T-helper 17 cell (primary cell): ENCODE data around the gene RPRD1B. TPM values are rescaled to one million over a fixed set of nuclear protein-coding genes. Genes with fewer than 3 reads are reported as not detected.
A peak's percentile ranks its signal among the peaks of the same experiment; 100 is the strongest.
"Not testable (repeated sequence)": the region's sequence is repeated elsewhere in the genome, so short reads cannot be mapped to it uniquely, and the experiment has no call there.

Experiments
- ATAC-seq: fragments of 150-1000 bp; cut with Tn5 transposase; 2 replicates; pipeline ENCODE4 v1.10.0; 2021; ENCODE audit warnings: mild to moderate bottlenecking, moderate library complexity
- DNase-seq, 3 donors: peaks; one replicate each; pipeline versions ENCODE4 v3.0.0 to v3.0.0-alpha.2; 2020 to 2021
- H3K9me3 ChIP-seq: one replicate; pipeline ENCODE4 v1.7.0; 2013; ENCODE audit warnings: low read length, mild to moderate bottlenecking; ENCODE audit not compliant: control insufficient read depth, poor library complexity, severe bottlenecking
- H3K27ac Mint-ChIP-seq: one replicate; pipeline ENCODE4 v1.8.0; 2022; ENCODE audit warnings: mild to moderate bottlenecking, moderate library complexity, mixed read lengths
- H3K27me3 Mint-ChIP-seq: one replicate; pipeline ENCODE4 v1.8.0; 2022; ENCODE audit warnings: mixed read lengths
- H3K36me3 Mint-ChIP-seq: one replicate; pipeline ENCODE4 v1.8.0; 2022; ENCODE audit warnings: low read depth, mixed read lengths
- H3K4me1 Mint-ChIP-seq: one replicate; pipeline ENCODE4 v1.8.0; 2022; ENCODE audit warnings: mild to moderate bottlenecking, mixed read lengths
- H3K4me3 Mint-ChIP-seq: one replicate; pipeline ENCODE4 v1.8.0; 2022; ENCODE audit warnings: mild to moderate bottlenecking, moderate library complexity, mixed read lengths
- total RNA-seq, 4 donors: library from RNA in 2 of 4; stranded (reverse) in 2 of 4; gene quantifications; one replicate each; pipeline ENCODE4 v1.2.3 and lab custom pipeline; 2022 to 2026

RPRD1B gene
- total RNA-seq, 2 donors from 2014 or later = 47.7 to 51.2 TPM

DNA sequence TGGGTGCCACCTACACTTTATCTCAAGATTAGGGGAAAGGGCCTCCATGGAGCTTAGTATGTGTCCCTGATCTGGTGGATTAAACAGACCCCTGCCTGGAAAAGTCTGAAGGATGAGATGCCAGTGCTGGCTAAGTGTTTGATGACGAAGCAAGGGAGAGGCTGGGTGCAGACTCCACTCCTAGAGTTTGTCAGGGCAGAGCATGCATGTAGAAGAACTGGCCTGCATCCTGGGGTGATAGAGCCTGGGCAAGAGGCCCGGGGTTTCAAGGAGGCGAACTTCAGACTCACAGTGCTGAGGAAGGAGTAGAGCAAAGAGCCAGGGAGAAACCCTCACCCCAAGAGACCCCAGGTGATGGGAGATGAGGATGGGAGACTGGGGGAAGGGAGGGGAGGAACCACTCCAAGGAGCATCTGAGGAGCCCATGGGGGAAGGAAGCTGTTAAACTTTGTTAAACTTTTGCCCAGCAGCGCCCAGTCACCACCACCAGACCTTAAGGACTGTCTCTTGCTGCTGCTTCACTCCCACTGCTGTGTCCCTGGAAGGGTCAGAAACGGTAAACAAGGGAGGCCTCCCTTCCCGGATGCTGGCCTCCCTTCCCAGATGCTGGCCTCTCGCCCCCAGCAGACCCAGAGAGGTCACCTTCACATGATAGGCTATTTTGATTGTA is 61.6 kb downstream of the RPRD1B start:
- Mint-ChIP-seq H3K27me3 (no peaks in the 10 kb centered on the region), H3K36me3 (no peaks in the 10 kb centered on the region), H3K4me3 (no peak overlapping the region), H3K27ac (peak overlapping the region; percentile 88), H3K4me1 (peaks cover 17% of the 10 kb centered on the region)
- DNase-seq = no peak
- no peak for ATAC-seq
- H3K9me3 ChIP-seq = no peaks in the 10 kb centered on the region

GRCh38 chr20:38098952-38099351 is 65.4 kb downstream of the RPRD1B start:
- no peaks in the 10 kb centered on the region for H3K9me3 ChIP-seq
- Mint-ChIP-seq H3K4me1 (peaks cover 9% of the 10 kb centered on the region), H3K4me3 (no peak overlapping the region), H3K36me3 (peaks cover 3% of the 10 kb centered on the region), H3K27me3 (no peaks in the 10 kb centered on the region), H3K27ac (no peak overlapping the region)
- ATAC-seq (no peak), DNase-seq (no peak)

- not testable (repeated sequence) for ATAC-seq, H3K4me1 Mint-ChIP-seq, H3K4me3 Mint-ChIP-seq, H3K9me3 ChIP-seq, DNase-seq, H3K36me3 Mint-ChIP-seq, H3K27me3 Mint-ChIP-seq, H3K27ac Mint-ChIP-seq
Observed at GRCh38 chr20:38102206-38102605, 68.7 kb downstream of the RPRD1B start.

DNA sequence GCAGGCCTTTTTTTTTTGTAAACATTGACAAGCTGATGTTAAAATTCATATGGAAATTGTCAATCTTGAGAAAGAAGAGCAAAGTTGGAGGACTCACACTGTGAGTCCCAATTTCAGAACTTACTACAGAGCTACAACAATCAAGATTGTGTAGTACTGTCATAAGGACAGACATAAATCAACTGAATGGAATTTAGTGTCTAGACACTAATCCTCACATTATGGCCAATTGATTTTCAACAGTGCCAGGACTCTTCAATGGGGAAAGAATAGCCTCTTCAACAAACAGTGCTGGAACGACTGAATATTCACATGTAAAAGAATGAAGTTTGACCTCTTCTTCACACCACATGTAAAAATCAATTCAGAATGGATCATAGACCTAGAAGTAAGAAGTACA is 70.7 kb downstream of the RPRD1B start:
- Mint-ChIP-seq H3K27me3 (no peaks in the 10 kb centered on the region), H3K4me1 (no peaks in the 10 kb centered on the region), H3K27ac (no peak overlapping the region), H3K4me3 (no peak overlapping the region), H3K36me3 (peaks cover 3% of the 10 kb centered on the region)
- no peaks in the 10 kb centered on the region for H3K9me3 ChIP-seq
- DNase-seq (no peak), ATAC-seq (no peak)

- no peaks in the 10 kb centered on the region for H3K9me3 ChIP-seq
- Mint-ChIP-seq H3K36me3 (no peaks in the 10 kb centered on the region), H3K27ac (no peak overlapping the region), H3K27me3 (no peaks in the 10 kb centered on the region), H3K4me3 (no peak overlapping the region), H3K4me1 (no peaks in the 10 kb centered on the region)
- no peak for ATAC-seq
- no peak for DNase-seq
Observed at GRCh38 chr20:38106461-38106860, 72.9 kb downstream of the RPRD1B start.

GRCh38 chr20:38107386-38107785 is 73.8 kb downstream of the RPRD1B start:
- H3K27ac Mint-ChIP-seq, H3K4me1 Mint-ChIP-seq, H3K27me3 Mint-ChIP-seq, ATAC-seq, H3K9me3 ChIP-seq, H3K36me3 Mint-ChIP-seq, DNase-seq, H3K4me3 Mint-ChIP-seq: not testable (repeated sequence)

DNA sequence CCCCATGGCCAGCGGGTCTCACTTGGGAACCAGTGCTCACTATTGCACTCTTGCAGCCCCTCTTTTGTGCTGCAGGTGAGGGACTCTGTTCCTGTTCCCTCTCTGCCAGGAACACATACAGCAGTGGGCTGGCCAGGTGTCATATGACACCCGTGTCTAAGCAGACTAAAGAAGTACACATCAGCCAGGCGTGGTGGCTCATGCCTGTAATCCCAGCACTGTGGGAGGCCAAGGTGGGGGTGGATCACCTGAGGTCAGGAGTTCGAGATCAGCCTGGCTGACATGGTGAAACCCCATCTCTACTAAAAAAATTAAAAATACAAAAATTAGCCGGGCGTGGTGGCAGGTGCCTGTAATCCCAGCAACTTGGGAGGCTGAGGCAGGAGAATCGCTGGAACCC is 74.4 kb downstream of the RPRD1B start:
- H3K27me3 Mint-ChIP-seq, H3K36me3 Mint-ChIP-seq, ATAC-seq, H3K4me3 Mint-ChIP-seq, H3K27ac Mint-ChIP-seq, DNase-seq, H3K9me3 ChIP-seq, H3K4me1 Mint-ChIP-seq: not testable (repeated sequence)

DNA sequence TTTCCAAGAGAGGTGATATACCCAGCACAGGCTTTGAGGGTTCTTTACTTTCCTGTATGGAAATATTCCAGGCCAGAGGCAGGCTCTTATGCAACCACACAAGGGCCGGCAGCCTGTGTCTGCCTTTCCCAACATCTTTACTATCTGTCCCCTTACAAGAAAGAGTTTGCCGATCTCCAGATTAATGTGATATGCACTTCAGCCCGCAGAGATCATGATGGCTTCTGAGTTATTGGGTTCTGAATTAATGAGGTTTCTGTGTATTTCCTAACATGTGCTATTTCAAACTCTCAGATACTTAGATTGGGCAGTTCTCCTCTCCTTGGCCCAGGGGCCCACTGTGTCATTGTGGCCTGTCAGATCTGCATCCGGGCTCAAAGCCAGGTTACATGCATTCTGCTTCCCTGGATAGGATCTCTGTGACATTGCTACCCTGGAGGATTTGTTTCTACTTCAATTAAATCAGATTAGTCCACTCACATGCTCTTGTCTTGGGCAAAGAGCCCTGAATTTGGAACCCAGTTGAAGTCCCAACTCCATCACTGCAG is 75.0 kb downstream of the RPRD1B start:
- H3K36me3 Mint-ChIP-seq = no peaks in the 10 kb centered on the region
- H3K9me3 ChIP-seq = no peaks in the 10 kb centered on the region
- H3K27ac Mint-ChIP-seq = no peak overlapping the region
- no peak for ATAC-seq
- no peaks in the 10 kb centered on the region for H3K27me3 Mint-ChIP-seq
- DNase-seq = no peak
- no peak overlapping the region for H3K4me3 Mint-ChIP-seq
- H3K4me1 Mint-ChIP-seq = peaks cover 2% of the 10 kb centered on the region

- no peaks in the 10 kb centered on the region for H3K36me3 Mint-ChIP-seq
- no peak overlapping the region for H3K27ac Mint-ChIP-seq
- ATAC-seq (no peak), DNase-seq (no peak)
- H3K4me1 Mint-ChIP-seq = peaks cover 6% of the 10 kb centered on the region
- H3K9me3 ChIP-seq = no peaks in the 10 kb centered on the region
- no peaks in the 10 kb centered on the region for H3K27me3 Mint-ChIP-seq
- no peak overlapping the region for H3K4me3 Mint-ChIP-seq
Observed at GRCh38 chr20:38108986-38109541, 75.5 kb downstream of the RPRD1B start.

GRCh38 chr20:38109591-38110524 is 76.3 kb downstream of the RPRD1B start:
- Mint-ChIP-seq H3K4me3 (no peak overlapping the region), H3K4me1 (peaks cover 6% of the 10 kb centered on the region), H3K27ac (no peak overlapping the region), H3K36me3 (no peaks in the 10 kb centered on the region), H3K27me3 (no peaks in the 10 kb centered on the region)
- DNase-seq (no peak), ATAC-seq (no peak)
- no peaks in the 10 kb centered on the region for H3K9me3 ChIP-seq

DNA sequence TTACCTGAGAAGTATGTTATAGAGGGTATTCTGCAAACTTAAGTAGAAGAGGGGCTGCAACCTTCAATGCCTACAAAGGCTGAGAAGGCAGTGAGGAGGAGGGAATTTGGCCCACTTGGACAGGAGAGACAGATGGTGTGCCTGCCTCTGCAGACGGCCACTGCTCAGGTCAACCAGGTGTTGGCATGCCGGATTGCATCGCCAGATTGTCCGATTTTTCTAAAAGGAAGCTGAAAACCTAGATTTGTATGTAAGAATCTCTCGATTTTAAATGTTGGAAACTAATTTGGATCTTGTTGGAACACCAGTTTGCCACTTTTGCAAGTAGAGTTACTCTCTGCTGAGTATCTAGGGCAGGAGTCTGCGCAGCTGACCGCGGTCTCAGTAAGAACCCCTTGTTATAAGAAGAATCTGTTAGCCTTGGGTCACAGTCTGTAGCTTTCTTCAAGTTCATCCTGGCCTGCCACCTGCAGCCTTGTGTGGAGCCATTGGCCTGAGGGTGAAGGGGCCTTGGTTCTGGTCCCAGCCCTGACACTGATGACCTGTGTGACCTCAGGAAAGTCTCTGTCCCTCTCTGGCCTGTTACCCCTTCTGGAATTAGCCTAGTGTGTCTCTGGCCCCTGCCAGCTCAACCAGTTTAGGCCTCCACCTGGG is 77.1 kb downstream of the RPRD1B start:
- H3K27me3 Mint-ChIP-seq = no peaks in the 10 kb centered on the region
- DNase-seq = no peak
- H3K4me3 Mint-ChIP-seq = no peak overlapping the region

GRCh38 chr20:38111366-38112232 is 78.1 kb downstream of the RPRD1B start:
- Mint-ChIP-seq H3K27me3 (no peaks in the 10 kb centered on the region), H3K4me3 (no peak overlapping the region), H3K4me1 (peaks cover 6% of the 10 kb centered on the region), H3K36me3 (no peaks in the 10 kb centered on the region), H3K27ac (no peak overlapping the region)
- ATAC-seq (no peak), DNase-seq (no peak)
- H3K9me3 ChIP-seq = no peaks in the 10 kb centered on the region

More for the DNA sequence above, 77.1 kb downstream of the RPRD1B start:
- no peaks in the 10 kb centered on the region for H3K36me3 Mint-ChIP-seq
- H3K27ac Mint-ChIP-seq = no peak overlapping the region
- H3K4me1 Mint-ChIP-seq = peaks cover 6% of the 10 kb centered on the region
- ATAC-seq = no peak
- H3K9me3 ChIP-seq = no peaks in the 10 kb centered on the region
